PFSK-1 (cell line): ENCODE data around the gene VSIG10L2.

Source experiments
- POLR2AphosphoS5 ChIP-seq: IDR thresholded peaks from 2 replicates; pipeline ENCODE4 v1.6.1; 2012; ENCODE audit warnings: low read depth, mild to moderate bottlenecking, control low read depth, low read length, moderate library complexity
- SIN3A ChIP-seq: IDR thresholded peaks from 2 replicates; pipeline ENCODE4 v1.6.1; 2012; ENCODE audit warnings: mild to moderate bottlenecking, low read length, moderate library complexity, borderline replicate concordance; ENCODE audit not compliant: insufficient read depth
- TAF1 ChIP-seq: IDR thresholded peaks from 2 replicates; pipeline ENCODE4 v1.6.1; 2012; ENCODE audit warnings: low read length, control low read depth, borderline replicate concordance; ENCODE audit not compliant: insufficient read depth

DNA sequence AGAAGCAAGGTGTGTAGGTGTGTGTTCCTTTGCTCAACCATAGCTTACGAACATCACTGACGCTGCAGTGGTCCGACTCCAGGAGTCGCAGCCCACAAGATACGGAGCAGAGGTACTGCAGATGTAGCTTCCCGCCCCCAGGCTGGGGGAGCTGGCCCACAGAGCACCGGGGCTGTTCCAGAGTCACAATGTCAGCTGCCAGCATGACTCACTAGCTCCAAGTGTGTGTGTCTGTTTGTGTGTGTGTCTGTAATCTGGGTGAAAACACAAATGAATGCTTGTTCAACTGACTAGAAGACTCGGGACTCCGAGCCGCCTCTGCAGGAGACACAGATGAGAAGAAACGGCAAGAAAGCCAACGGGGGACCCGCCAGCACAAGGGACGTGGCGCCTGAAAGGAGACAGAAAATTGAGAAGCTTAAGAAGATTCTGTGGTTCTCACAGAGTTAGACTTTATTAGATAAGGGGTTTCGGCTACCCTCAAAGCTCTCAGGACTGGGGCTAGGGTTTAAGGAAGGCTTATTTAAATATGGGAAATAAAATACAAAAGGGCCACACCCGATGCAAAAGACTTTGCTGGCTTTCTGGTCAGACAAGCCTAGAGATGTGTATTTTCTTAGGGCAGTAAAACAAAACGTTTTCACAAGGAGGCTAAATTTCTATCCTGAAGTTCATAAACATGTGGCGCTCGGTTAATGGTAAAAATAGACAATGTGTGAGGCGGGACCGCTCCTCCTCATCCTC, 10.7 kb downstream of the VSIG10L2 start:
- no peak for TF ChIP-seq TAF1
- TF ChIP-seq POLR2AphosphoS5: no peak
- no peak for TF ChIP-seq SIN3A
